SK-N-SH (cell line): ENCODE results near the gene CYB561D2. TPM values are rescaled to one million over a fixed set of nuclear protein-coding genes. Genes with fewer than 3 reads are reported as not detected.
A peak's percentile ranks its signal among the peaks of the same experiment; 100 is the strongest.

Source experiments
- CTCF ChIA-PET: fragments of 300-600, 350-600 bp; formaldehyde crosslinking; extraction: SDS; loops from one replicate; lab custom pipeline; 2021; lab: Yijun Ruan, JAX
- POLR2A ChIA-PET: fragments of 350-600 bp; sonication (Branson Sonifier 250); formaldehyde crosslinking; extraction: SDS; loops from one replicate; lab custom pipeline; 2020; ENCODE audit warnings: antibody characterized with exemption, inconsistent platforms; lab: Yijun Ruan, JAX
- DNase-seq: peaks from one replicate; pipeline ENCODE4 v3.0.0; 2012
- H2AFZ ChIP-seq: fragments of 200-600 bp; sonication (generic); 2 replicates; pipeline ENCODE4 v1.8.1; 2016; ENCODE audit warnings: antibody characterized with exemption, mild to moderate bottlenecking, low read depth
- H3F3A ChIP-seq: fragments of 200-600 bp; sonication (generic); replicated peaks from 2 replicates; pipeline ENCODE3; 2016; ENCODE audit warnings: antibody characterized with exemption, mild to moderate bottlenecking; ENCODE audit not compliant: insufficient read depth
- H3K27ac ChIP-seq, 2 experiments: fragments of 200-500 bp in 1 of 2; fragments of 200-600 bp in 1 of 2; sonication (Bioruptor generic) in 1 of 2; sonication (generic), shearing (Covaris generic) in 1 of 2; 2 replicates each; pipeline versions ENCODE4 v1.5.1 to v1.6.1; 2014 to 2016; ENCODE audit warnings: low read depth in 2 of 2, inconsistent platforms in 1 of 2, low read length in 1 of 2, mild to moderate bottlenecking in 1 of 2, mixed read lengths in 1 of 2
- H3K27me3 ChIP-seq: fragments of 200-600 bp; sonication (generic), shearing (Covaris generic); 2 replicates; pipeline ENCODE4 v1.6.1; 2016; ENCODE audit warnings: mixed run types; ENCODE audit not compliant: insufficient read depth
- H3K36me3 ChIP-seq, 2 experiments: fragments of 200-500 bp in 1 of 2; fragments of 200-600 bp in 1 of 2; sonication (Bioruptor generic) in 1 of 2; sonication (generic) in 1 of 2; replicated peaks in 1 of 2; 2 replicates each; pipeline versions ENCODE3 to v1.5.1; 2014 to 2016; ENCODE audit warnings: low read length in 1 of 2, mild to moderate bottlenecking in 1 of 2; ENCODE audit not compliant: insufficient read depth in 2 of 2, control insufficient read depth in 1 of 2
- H3K4me1 ChIP-seq, 2 experiments: fragments of 200-500 bp in 1 of 2; fragments of 200-600 bp in 1 of 2; sonication (Bioruptor generic) in 1 of 2; sonication (generic), shearing (Covaris generic) in 1 of 2; 2 replicates each; pipeline versions ENCODE4 v1.5.1 to v1.6.1; 2014 to 2016; ENCODE audit warnings: low read depth in 1 of 2, low read length in 1 of 2, mixed run types in 1 of 2; ENCODE audit not compliant: insufficient read depth in 2 of 2, control insufficient read depth in 1 of 2
- H3K4me2 ChIP-seq: fragments of 200-600 bp; sonication (generic), shearing (Covaris generic); 2 replicates; pipeline ENCODE4 v1.6.1; 2017; ENCODE audit warnings: mixed run types
- H3K4me3 ChIP-seq, 2 experiments: fragments of 200-500 bp in 1 of 2; fragments of 200-600 bp in 1 of 2; sonication (Bioruptor generic) in 1 of 2; sonication (generic), shearing (Covaris generic) in 1 of 2; 2 replicates each; pipeline versions ENCODE4 v1.5.1 to v1.8.1; 2014 to 2016; ENCODE audit warnings: low read depth in 2 of 2, inconsistent platforms in 1 of 2, low read length in 1 of 2, mild to moderate bottlenecking in 1 of 2, mixed read lengths in 1 of 2, moderate library complexity in 1 of 2
- H3K79me2 ChIP-seq: fragments of 200-600 bp; sonication (generic); 2 replicates; pipeline ENCODE4 v1.8.1; 2017; ENCODE audit warnings: mild to moderate bottlenecking; ENCODE audit not compliant: insufficient read depth
- H3K9ac ChIP-seq: fragments of 200-600 bp; sonication (generic); 2 replicates; pipeline ENCODE4 v1.6.1; 2017; ENCODE audit warnings: mixed run types
- H3K9me2 ChIP-seq: fragments of 200-600 bp; sonication (generic); 2 replicates; pipeline ENCODE4 v1.6.1; 2017; ENCODE audit warnings: mixed run types
- H3K9me3 ChIP-seq: fragments of 200-600 bp; sonication (generic); 2 replicates; pipeline ENCODE4 v1.6.1; 2017; ENCODE audit warnings: mixed run types, mild to moderate bottlenecking, moderate library complexity
- H4K20me1 ChIP-seq: fragments of 200-600 bp; sonication (generic); 2 replicates; pipeline ENCODE4 v1.6.1; 2017; ENCODE audit warnings: mild to moderate bottlenecking, mixed run types; ENCODE audit not compliant: insufficient read depth
- ELF1 ChIP-seq: IDR thresholded peaks from 2 replicates; pipeline ENCODE4 v1.4.0; 2012
- EZH2phosphoT487 ChIP-seq: fragments of 200-600 bp; sonication (generic); IDR thresholded peaks from 2 replicates; pipeline ENCODE4 v1.6.1; 2017; ENCODE audit warnings: low read depth, mixed run types, mild to moderate bottlenecking, antibody characterized with exemption, moderate library complexity, borderline replicate concordance
- GABPA ChIP-seq: IDR thresholded peaks from 2 replicates; pipeline ENCODE4 v1.4.0; 2012; ENCODE audit warnings: low read depth, mild to moderate bottlenecking
- GATA2 ChIP-seq: sonication (generic); formaldehyde crosslinking; IDR thresholded peaks from 2 replicates; pipeline ENCODE4 v1.5.0; 2020; ENCODE audit warnings: mild to moderate bottlenecking, missing genetic modification reagents
- MEF2A ChIP-seq: IDR thresholded peaks from 2 replicates; pipeline ENCODE4 v1.4.0; 2012; ENCODE audit warnings: low read depth, borderline replicate concordance
- MXI1 ChIP-seq: IDR thresholded peaks from 2 replicates; pipeline ENCODE4 v1.6.1; 2012; ENCODE audit warnings: mild to moderate bottlenecking, low read depth, low read length, improper control_type of control experiment
- NFIC ChIP-seq: IDR thresholded peaks from 2 replicates; pipeline ENCODE4 v1.4.0; 2012; ENCODE audit warnings: borderline replicate concordance
- POLR2AphosphoS5 ChIP-seq: IDR thresholded peaks from 2 replicates; pipeline ENCODE4 v1.6.1; 2012; ENCODE audit warnings: low read depth, low read length
- RAD21 ChIP-seq: IDR thresholded peaks from 2 replicates; pipeline ENCODE4 v1.6.1; 2012; ENCODE audit warnings: mild to moderate bottlenecking, low read length
- RCOR1 ChIP-seq: fragments of 150-350 bp; IDR thresholded peaks from 2 replicates; pipeline ENCODE4 v1.6.1; 2017; ENCODE audit warnings: antibody characterized with exemption, low read length
- RFX5 ChIP-seq: IDR thresholded peaks from 2 replicates; pipeline ENCODE4 v1.6.1; 2012; ENCODE audit warnings: mild to moderate bottlenecking, improper control_type of control experiment, low read length
- SIN3A ChIP-seq: IDR thresholded peaks from 2 replicates; pipeline ENCODE4 v1.6.1; 2012; ENCODE audit warnings: low read depth, mild to moderate bottlenecking, low read length, moderate library complexity, borderline replicate concordance
- SMC3 ChIP-seq: IDR thresholded peaks from 2 replicates; pipeline ENCODE4 v1.6.1; 2012; ENCODE audit warnings: low read depth, low read length, improper control_type of control experiment
- TAF1 ChIP-seq: IDR thresholded peaks from 2 replicates; pipeline ENCODE4 v1.6.1; 2012; ENCODE audit warnings: low read depth, mild to moderate bottlenecking, low read length, moderate library complexity, borderline replicate concordance
- WGBS: methylation state at CpG from one replicate; pipeline ENCODE4 v1.1.6; 2017; ENCODE audit warnings: low lambda C conversion rate; 5-methylcytosine and 5-hydroxymethylcytosine counted together
- polyA plus RNA-seq, 3 experiments: library from polyadenylated mRNA; depleted of rRNA; stranded (reverse); fragments of >200 nt; gene quantifications; 2 replicates each; pipeline ENCODE4 v1.2.3, GENCODE V29; 2012
- TF ChIP-seq, protein P1 (sequence below): fragments of 200-600 bp; sonication (generic); IDR thresholded peaks from 2 replicates; pipeline ENCODE4 v1.6.1; 2017; ENCODE audit warnings: antibody characterized with exemption, mild to moderate bottlenecking, moderate library complexity
- TF ChIP-seq, protein P2 (sequence below): IDR thresholded peaks from 2 replicates; pipeline ENCODE4 v1.4.0; 2012; ENCODE audit warnings: low read depth
- TF ChIP-seq, protein P3 (sequence below): fragments of 150-350 bp; IDR thresholded peaks from 2 replicates; pipeline ENCODE4 v1.6.1; 2017; ENCODE audit warnings: antibody characterized with exemption, low read length, low read depth, borderline replicate concordance
- TF ChIP-seq, protein P4 (sequence below): IDR thresholded peaks from 2 replicates; pipeline ENCODE4; 2012

Gene CYB561D2
- polyA plus RNA-seq, 1 of the 3 experiments (the other 2 are of a cell fraction), result 40.7 TPM

DNA sequence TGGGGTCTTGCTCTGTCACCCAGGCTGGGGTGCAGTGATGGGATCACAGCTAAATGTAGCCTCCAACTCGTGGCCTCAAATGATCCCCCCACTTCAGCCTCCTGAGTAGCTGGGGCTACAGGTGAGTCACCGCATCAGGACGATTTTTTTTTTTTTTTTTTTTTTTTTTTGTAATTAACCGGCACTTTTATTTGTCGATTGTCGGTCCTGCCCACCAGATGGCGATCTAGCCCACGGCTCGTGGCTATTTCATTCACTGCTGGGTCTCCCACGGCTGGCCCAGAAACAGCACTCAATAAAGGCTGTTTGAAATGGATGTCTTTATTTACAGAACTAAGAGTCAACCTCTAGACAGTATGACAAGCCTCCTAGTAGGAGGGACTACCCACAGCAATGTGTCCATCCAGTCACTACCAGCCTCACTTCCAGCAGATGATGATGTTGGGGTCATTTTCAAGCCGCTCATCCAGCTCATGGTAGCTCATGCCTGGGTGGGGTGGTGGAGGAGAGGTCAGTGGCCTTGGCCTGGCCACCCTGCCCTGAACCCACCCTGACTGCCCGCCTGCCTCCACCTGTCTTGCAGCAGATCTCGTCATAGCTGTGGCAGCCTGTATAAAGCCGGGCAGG lies 3.4 kb upstream of the CYB561D2 start:
- no peak overlapping the region for H3K4me3 ChIP-seq
- H3K9ac ChIP-seq, result no peak overlapping the region
- H3K27ac ChIP-seq, result peak overlapping the region in 1 of 2 experiments; percentile 35; a peak in 1 of 4 replicates
- no peak overlapping the region for H3K4me2 ChIP-seq
- peaks cover 0 to 17% of the 10 kb centered on the region in 2 experiments for H3K36me3 ChIP-seq
- H3K79me2 ChIP-seq, result peaks cover 28% of the 10 kb centered on the region
- 0 out of 2 replicates have a peak, but pooled peaks cover 3% of the 10 kb centered on the region for H4K20me1 ChIP-seq
- peak; percentile 83 for DNase-seq
- H2AFZ ChIP-seq, result no peak overlapping the region
- ChIA-PET CTCF (interaction anchor here (0.6 to 6.0 kb wide), 38 partner anchors 9 to 566 kb away, joined by 3 to 45 read pairs (median 4); partner anchors contain the start of genes CISH, HEMK1 and RASSF1), POLR2A (interaction anchor here (0.9 to 2.6 kb wide), 5 partner anchors 10 to 221 kb away, joined by 3 to 5 read pairs (median 4); partner anchors contain the start of genes HYAL3 and NAA80)
- H3K4me1 ChIP-seq, result peaks cover 11 to 42% of the 10 kb centered on the region in 2 experiments; a peak in 1 of 4 replicates
- no peaks in the 10 kb centered on the region for H3K9me2 ChIP-seq
- H3K27me3 ChIP-seq, result no peaks in the 10 kb centered on the region
- 0 out of 2 replicates have a peak, but pooled peaks have one; percentile 16 for TF ChIP-seq RCOR1
- peak; percentile 83 for TF ChIP-seq RAD21
- no peak for TF ChIP-seq TAF1
- TF ChIP-seq, protein P1, sequence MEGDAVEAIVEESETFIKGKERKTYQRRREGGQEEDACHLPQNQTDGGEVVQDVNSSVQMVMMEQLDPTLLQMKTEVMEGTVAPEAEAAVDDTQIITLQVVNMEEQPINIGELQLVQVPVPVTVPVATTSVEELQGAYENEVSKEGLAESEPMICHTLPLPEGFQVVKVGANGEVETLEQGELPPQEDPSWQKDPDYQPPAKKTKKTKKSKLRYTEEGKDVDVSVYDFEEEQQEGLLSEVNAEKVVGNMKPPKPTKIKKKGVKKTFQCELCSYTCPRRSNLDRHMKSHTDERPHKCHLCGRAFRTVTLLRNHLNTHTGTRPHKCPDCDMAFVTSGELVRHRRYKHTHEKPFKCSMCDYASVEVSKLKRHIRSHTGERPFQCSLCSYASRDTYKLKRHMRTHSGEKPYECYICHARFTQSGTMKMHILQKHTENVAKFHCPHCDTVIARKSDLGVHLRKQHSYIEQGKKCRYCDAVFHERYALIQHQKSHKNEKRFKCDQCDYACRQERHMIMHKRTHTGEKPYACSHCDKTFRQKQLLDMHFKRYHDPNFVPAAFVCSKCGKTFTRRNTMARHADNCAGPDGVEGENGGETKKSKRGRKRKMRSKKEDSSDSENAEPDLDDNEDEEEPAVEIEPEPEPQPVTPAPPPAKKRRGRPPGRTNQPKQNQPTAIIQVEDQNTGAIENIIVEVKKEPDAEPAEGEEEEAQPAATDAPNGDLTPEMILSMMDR, result peak; percentile 71
- TF ChIP-seq RFX5, result no peak
- TF ChIP-seq GABPA, result no peak
- 0 out of 2 replicates have a peak, but pooled peaks have one; percentile 15 for TF ChIP-seq SIN3A
- TF ChIP-seq SMC3, result peak; percentile 63; the same call in 1 of the 2 replicates
- TF ChIP-seq GATA2 (CRISPR knock-in tag), result no peak
- peak; percentile 23; the same call in 1 of the 2 replicates for TF ChIP-seq MXI1
- H3K9me3 ChIP-seq, result no peaks in the 10 kb centered on the region
- 18% methylated on average over 13 of the region's 14 CpGs for WGBS
- H3F3A ChIP-seq, result peaks cover 3% of the 10 kb centered on the region

DNA sequence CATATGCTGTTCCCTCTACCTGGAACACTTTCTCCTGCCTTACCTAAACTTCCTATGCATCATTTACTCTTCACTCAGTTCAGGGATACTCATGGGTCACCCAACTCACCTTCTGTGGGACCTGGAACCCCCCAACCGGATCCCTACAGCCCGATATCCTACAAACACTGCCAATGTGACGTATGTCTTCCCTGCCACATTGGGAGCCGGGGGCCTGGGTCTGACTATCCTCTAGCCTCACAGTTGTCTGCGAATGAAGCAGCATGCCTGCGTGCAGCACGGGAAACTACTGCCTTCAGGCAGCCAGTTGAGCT lies 492 bp upstream of the CYB561D2 start:
- Histone ChIP-seq H3K9ac (peak overlapping the region; percentile 74), H2AFZ (peak overlapping the region; percentile 82), H3K9me3 (no peaks in the 10 kb centered on the region), H3K27me3 (no peaks in the 10 kb centered on the region), H3K4me2 (peak overlapping the region; percentile 98), H3K9me2 (no peaks in the 10 kb centered on the region), H3F3A (peaks cover 11% of the 10 kb centered on the region), H3K36me3 (peaks cover 6 to 39% of the 10 kb centered on the region in 2 experiments), H3K4me1 (peaks cover 11 to 53% of the 10 kb centered on the region in 2 experiments; a peak in 1 of 4 replicates), H3K4me3 (peak overlapping the region; percentile 76 to 94), H3K27ac (peak overlapping the region; percentile 83 to 98; a peak in 3 of 4 replicates), H3K79me2 (peaks cover 56% of the 10 kb centered on the region), H4K20me1 (peaks cover 24% of the 10 kb centered on the region)
- DNase-seq, result no peak
- CTCF ChIA-PET, result interaction anchor here (1.1 to 6.0 kb wide), 10 partner anchors 9 to 265 kb away, joined by 3 to 45 read pairs (median 28); partner anchors contain the start of gene RASSF1
- POLR2A ChIA-PET, result interaction anchor here (0.9 to 3.6 kb wide), 19 partner anchors 9 to 262 kb away, joined by 3 to 31 read pairs (median 7); partner anchors contain the start of genes CISH, HEMK1, TMEM115 and TUSC2
- WGBS, result 19% methylated on average over 7 of the region's 7 CpGs
- TF ChIP-seq MEF2A, result no peak
- TF ChIP-seq EZH2phosphoT487, result no peak
- TF ChIP-seq, protein P2, sequence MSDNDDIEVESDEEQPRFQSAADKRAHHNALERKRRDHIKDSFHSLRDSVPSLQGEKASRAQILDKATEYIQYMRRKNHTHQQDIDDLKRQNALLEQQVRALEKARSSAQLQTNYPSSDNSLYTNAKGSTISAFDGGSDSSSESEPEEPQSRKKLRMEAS, result no peak
- TF ChIP-seq NFIC, result no peak
- no peak for TF ChIP-seq SMC3
- TF ChIP-seq, protein P3, sequence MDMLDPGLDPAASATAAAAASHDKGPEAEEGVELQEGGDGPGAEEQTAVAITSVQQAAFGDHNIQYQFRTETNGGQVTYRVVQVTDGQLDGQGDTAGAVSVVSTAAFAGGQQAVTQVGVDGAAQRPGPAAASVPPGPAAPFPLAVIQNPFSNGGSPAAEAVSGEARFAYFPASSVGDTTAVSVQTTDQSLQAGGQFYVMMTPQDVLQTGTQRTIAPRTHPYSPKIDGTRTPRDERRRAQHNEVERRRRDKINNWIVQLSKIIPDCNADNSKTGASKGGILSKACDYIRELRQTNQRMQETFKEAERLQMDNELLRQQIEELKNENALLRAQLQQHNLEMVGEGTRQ, result no peak
- TF ChIP-seq ELF1, result no peak
- no peak for TF ChIP-seq POLR2AphosphoS5
- TF ChIP-seq, protein P4, sequence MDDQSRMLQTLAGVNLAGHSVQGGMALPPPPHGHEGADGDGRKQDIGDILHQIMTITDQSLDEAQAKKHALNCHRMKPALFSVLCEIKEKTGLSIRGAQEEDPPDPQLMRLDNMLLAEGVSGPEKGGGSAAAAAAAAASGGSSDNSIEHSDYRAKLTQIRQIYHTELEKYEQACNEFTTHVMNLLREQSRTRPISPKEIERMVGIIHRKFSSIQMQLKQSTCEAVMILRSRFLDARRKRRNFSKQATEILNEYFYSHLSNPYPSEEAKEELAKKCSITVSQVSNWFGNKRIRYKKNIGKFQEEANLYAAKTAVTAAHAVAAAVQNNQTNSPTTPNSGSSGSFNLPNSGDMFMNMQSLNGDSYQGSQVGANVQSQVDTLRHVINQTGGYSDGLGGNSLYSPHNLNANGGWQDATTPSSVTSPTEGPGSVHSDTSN, result no peak
- TF ChIP-seq RAD21, result no peak
- TF ChIP-seq RCOR1, result no peak
